CD4-positive, alpha-beta T cell (primary cell): ENCODE measurements around the gene PTPRE. TPM values are rescaled to one million over a fixed set of nuclear protein-coding genes. Genes with fewer than 3 reads are reported as not detected.

Source experiments
- ATAC-seq: fragments of 200-7000 bp; cut with Tn5 transposase; one replicate; pipeline ENCODE4 v1.10.0; 2022; ENCODE audit warnings: mild to moderate bottlenecking; ENCODE audit not compliant: poor library complexity
- CTCF ChIA-PET: fragments of 350-600 bp; sonication (Branson Sonifier 250); formaldehyde crosslinking; loops from one replicate; lab custom pipeline; 2021; ENCODE audit warnings: antibody characterized with exemption, inconsistent platforms; lab: Charles Lee
- POLR2A ChIA-PET: fragments of 350-600 bp; sonication (Branson Sonifier 250); formaldehyde crosslinking; loops from one replicate; lab custom pipeline; 2021; ENCODE audit warnings: antibody characterized with exemption, inconsistent platforms; lab: Charles Lee
- DNase-seq, 14 experiments: peaks; one replicate each; pipeline ENCODE4 v3.0.0-alpha.2; 2013 to 2020; ENCODE audit warnings: mixed read lengths in 2 of 14
- H3K27ac ChIP-seq, 2 donors: one replicate each; pipeline versions ENCODE4 v1.5.1 to v1.7.0; 2013; ENCODE audit warnings: low read length in 2 of 2, low read depth in 1 of 2, mild to moderate bottlenecking in 1 of 2
- H3K27me3 ChIP-seq, 2 experiments: 1 replicate in 1 of 2; 2 replicates in 1 of 2; pipeline versions ENCODE4 v1.6.1 to v1.7.0; 2013; ENCODE audit warnings: low read length in 2 of 2, control low read depth in 1 of 2, mild to moderate bottlenecking in 1 of 2, moderate library complexity in 1 of 2; ENCODE audit not compliant: insufficient read depth in 2 of 2, control insufficient read depth in 1 of 2
- H3K36me3 ChIP-seq: one replicate; pipeline ENCODE4 v1.6.1; 2013; ENCODE audit warnings: low read length, control low read depth; ENCODE audit not compliant: insufficient read depth
- H3K4me1 ChIP-seq: one replicate; pipeline ENCODE4 v1.6.1; 2013; ENCODE audit warnings: low read length, control low read depth; ENCODE audit not compliant: insufficient read depth
- H3K4me3 ChIP-seq: one replicate; pipeline ENCODE4 v1.5.1; 2013; ENCODE audit warnings: mild to moderate bottlenecking, low read length, moderate library complexity
- H3K9me3 ChIP-seq, 2 experiments: 1 replicate in 1 of 2; 2 replicates in 1 of 2; pipeline versions ENCODE4 v1.6.1 to v1.7.0; 2013; ENCODE audit warnings: low read length in 2 of 2, mild to moderate bottlenecking in 2 of 2, control low read depth in 1 of 2, moderate library complexity in 1 of 2; ENCODE audit not compliant: control insufficient read depth in 1 of 2, insufficient read depth in 1 of 2
- H3K27ac Mint-ChIP-seq: one replicate; pipeline ENCODE4 v1.8.0; 2020; ENCODE audit warnings: mixed read lengths
- H3K27me3 Mint-ChIP-seq: one replicate; pipeline ENCODE4 v1.8.0; 2021; ENCODE audit warnings: mixed read lengths
- H3K36me3 Mint-ChIP-seq: one replicate; pipeline ENCODE4 v1.8.0; 2021; ENCODE audit warnings: low read depth, mixed read lengths
- H3K4me1 Mint-ChIP-seq: one replicate; pipeline ENCODE4 v1.8.0; 2021; ENCODE audit warnings: low read depth, mixed read lengths
- H3K4me3 Mint-ChIP-seq: one replicate; pipeline ENCODE4 v1.8.0; 2020; ENCODE audit warnings: mild to moderate bottlenecking, mixed read lengths
- H3K9me3 Mint-ChIP-seq: one replicate; pipeline ENCODE4 v1.8.0; 2020; ENCODE audit warnings: mixed read lengths
- intact Hi-C, 2 experiments: fragments of 100-400 bp; cut with DNase I in 1 of 2; cut with micrococcal nuclease in 1 of 2; formaldehyde crosslinking; loops; one replicate each; pipeline versions ENCODE4 v1.15.1 to v1.9.0; 2023 to 2025; cut with DNase I, micrococcal nuclease
- total RNA-seq, 174 experiments: library from RNA in 2 of 174; stranded (reverse) in 2 of 174; gene quantifications; one replicate each; pipeline ENCODE4 v1.2.3 and lab custom pipeline; 2021 to 2026
- TF ChIP-seq, protein P1 (sequence below): fragments of 200-600 bp; IDR thresholded peaks from one replicate; pipeline ENCODE4 v1.8.0; 2022; ENCODE audit warnings: antibody characterized with exemption, mild to moderate bottlenecking

Gene PTPRE
- total RNA-seq, 2 experiments from 2014 or later = 47.6 to 55.1 TPM

DNA sequence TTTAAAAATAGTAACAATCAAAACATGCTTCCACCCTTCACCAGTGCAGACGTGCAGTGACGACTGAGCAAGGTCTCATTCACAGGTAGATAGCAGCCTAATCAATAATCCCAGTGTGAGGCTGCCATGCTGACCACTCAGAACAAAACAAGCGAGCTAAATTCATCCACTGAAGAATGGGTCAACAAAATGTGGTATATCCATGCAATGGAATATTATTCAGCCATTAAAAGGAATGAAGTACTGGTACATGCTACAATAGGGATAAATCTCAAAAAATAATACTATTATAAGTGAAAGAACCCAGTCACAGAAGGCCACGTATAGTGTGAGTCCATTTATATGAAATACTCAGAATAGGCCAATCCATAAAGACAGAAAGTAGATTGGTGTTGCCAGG, 74.0 kb downstream of the PTPRE start:
- TF ChIP-seq, protein P1, sequence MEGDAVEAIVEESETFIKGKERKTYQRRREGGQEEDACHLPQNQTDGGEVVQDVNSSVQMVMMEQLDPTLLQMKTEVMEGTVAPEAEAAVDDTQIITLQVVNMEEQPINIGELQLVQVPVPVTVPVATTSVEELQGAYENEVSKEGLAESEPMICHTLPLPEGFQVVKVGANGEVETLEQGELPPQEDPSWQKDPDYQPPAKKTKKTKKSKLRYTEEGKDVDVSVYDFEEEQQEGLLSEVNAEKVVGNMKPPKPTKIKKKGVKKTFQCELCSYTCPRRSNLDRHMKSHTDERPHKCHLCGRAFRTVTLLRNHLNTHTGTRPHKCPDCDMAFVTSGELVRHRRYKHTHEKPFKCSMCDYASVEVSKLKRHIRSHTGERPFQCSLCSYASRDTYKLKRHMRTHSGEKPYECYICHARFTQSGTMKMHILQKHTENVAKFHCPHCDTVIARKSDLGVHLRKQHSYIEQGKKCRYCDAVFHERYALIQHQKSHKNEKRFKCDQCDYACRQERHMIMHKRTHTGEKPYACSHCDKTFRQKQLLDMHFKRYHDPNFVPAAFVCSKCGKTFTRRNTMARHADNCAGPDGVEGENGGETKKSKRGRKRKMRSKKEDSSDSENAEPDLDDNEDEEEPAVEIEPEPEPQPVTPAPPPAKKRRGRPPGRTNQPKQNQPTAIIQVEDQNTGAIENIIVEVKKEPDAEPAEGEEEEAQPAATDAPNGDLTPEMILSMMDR = no peak
- no peak overlapping the region for H3K4me3 Mint-ChIP-seq
- peaks cover 5% of the 10 kb centered on the region for H3K9me3 Mint-ChIP-seq
- POLR2A ChIA-PET = no interaction called here
- Histone ChIP-seq H3K4me3 (no peak overlapping the region), H3K36me3 (no peaks in the 10 kb centered on the region), H3K9me3 (peaks cover 4 to 11% of the 10 kb centered on the region in 2 experiments), H3K4me1 (peaks cover 9% of the 10 kb centered on the region), H3K27ac (no peak overlapping the region), H3K27me3 (no peaks in the 10 kb centered on the region)
- no peaks in the 10 kb centered on the region for H3K27me3 Mint-ChIP-seq
- no peak overlapping the region for H3K27ac Mint-ChIP-seq
- DNase-seq (no peak), ATAC-seq (no peak)
- intact Hi-C loops = no loop called here
- no peaks in the 10 kb centered on the region for H3K36me3 Mint-ChIP-seq
- CTCF ChIA-PET = no interaction called here
- H3K4me1 Mint-ChIP-seq = peaks cover 12% of the 10 kb centered on the region

- ChIA-PET CTCF (no interaction called here), POLR2A (no interaction called here)
- no peak overlapping the region for H3K4me3 ChIP-seq
- H3K36me3 ChIP-seq = no peaks in the 10 kb centered on the region
- H3K27ac ChIP-seq = no peak overlapping the region
- DNase-seq (no peak), ATAC-seq (no peak)
- Mint-ChIP-seq H3K9me3 (peaks cover 5% of the 10 kb centered on the region), H3K27ac (no peak overlapping the region), H3K27me3 (no peaks in the 10 kb centered on the region), H3K36me3 (no peaks in the 10 kb centered on the region), H3K4me3 (no peak overlapping the region), H3K4me1 (peaks cover 12% of the 10 kb centered on the region)
- intact Hi-C loops = no loop called here
- peaks cover 4 to 11% of the 10 kb centered on the region in 2 experiments for H3K9me3 ChIP-seq
- H3K4me1 ChIP-seq = peaks cover 6% of the 10 kb centered on the region
- no peaks in the 10 kb centered on the region for H3K27me3 ChIP-seq
- TF ChIP-seq, protein P1 = no peak
Observed at GRCh38 chr10:127982601-127983000, 75.7 kb downstream of the PTPRE start.

DNA sequence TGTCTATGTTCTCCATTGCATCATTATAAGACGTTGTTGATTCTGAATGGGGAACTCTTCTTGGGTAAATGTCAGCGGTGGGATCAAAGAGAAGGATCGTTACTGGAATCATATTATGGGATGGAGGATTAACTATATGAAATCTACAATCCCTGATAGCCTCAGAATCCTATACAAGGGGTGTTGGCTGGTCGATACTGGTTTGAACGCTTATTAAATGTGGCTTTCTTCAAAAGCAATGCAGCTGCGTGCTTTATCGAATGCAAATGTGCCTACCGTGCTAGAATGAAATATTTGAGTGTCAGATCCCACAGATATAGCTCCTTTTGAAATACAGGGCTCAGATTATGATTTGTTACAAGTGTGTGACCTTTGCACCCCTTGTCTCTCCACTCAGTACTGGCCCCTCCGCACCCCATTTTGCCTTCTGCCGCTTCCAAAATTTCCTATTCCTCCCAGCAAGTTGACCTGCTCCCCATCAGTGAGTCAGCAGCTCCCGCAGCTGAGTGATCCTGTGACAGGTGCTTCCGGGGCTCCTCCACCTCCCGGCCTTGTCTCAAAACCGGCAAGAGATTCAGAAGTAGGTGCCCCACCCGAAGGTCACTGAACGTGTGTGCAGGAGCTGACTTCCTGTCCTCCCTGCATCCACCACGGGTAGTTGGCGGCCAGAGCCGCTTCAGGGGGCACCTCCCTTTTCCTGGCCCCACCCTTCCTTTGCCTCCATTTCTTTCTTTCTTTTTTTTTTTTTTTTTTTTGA, 76.6 kb downstream of the PTPRE start:
- ChIA-PET POLR2A (no interaction called here), CTCF (no interaction called here)
- Histone ChIP-seq H3K9me3 (peaks cover 4 to 11% of the 10 kb centered on the region in 2 experiments), H3K27me3 (no peaks in the 10 kb centered on the region), H3K36me3 (no peaks in the 10 kb centered on the region), H3K27ac (no peak overlapping the region), H3K4me3 (no peak overlapping the region), H3K4me1 (no peaks in the 10 kb centered on the region)
- DNase-seq = no peak
- H3K36me3 Mint-ChIP-seq = no peaks in the 10 kb centered on the region
- no peak overlapping the region for H3K4me3 Mint-ChIP-seq
- H3K9me3 Mint-ChIP-seq = peaks cover 5% of the 10 kb centered on the region
- H3K27ac Mint-ChIP-seq = no peak overlapping the region
- intact Hi-C loops = no loop called here
- ATAC-seq = no peak
- no peaks in the 10 kb centered on the region for H3K27me3 Mint-ChIP-seq
- TF ChIP-seq, protein P1 = no peak
- H3K4me1 Mint-ChIP-seq = peaks cover 12% of the 10 kb centered on the region
